Mesothelial cell of epicardium (in vitro differentiated cells): ENCODE measurements around the gene TMEM179. TPM values are rescaled to one million over a fixed set of nuclear protein-coding genes. Genes with fewer than 3 reads are reported as not detected.

Experiments
- DNase-seq, 2 experiments: peaks; one replicate each; pipeline ENCODE4 v3.0.0; 2021; ENCODE audit warnings: low spot score in 2 of 2; ENCODE audit not compliant: unreplicated experiment in 2 of 2
- H3K27ac Mint-ChIP-seq: 2 replicates; pipeline ENCODE4 v1.8.0; 2021; ENCODE audit warnings: mixed read lengths
- H3K27me3 Mint-ChIP-seq: 2 replicates; pipeline ENCODE4 v1.8.0; 2021; ENCODE audit warnings: low read depth, mixed read lengths
- H3K36me3 Mint-ChIP-seq: 2 replicates; pipeline ENCODE4 v1.8.0; 2021; ENCODE audit warnings: mixed read lengths
- H3K4me1 Mint-ChIP-seq: 2 replicates; pipeline ENCODE4 v1.8.0; 2021; ENCODE audit warnings: mixed read lengths
- H3K4me3 Mint-ChIP-seq: 2 replicates; pipeline ENCODE4 v1.8.0; 2021; ENCODE audit warnings: mild to moderate bottlenecking, moderate library complexity, mixed read lengths
- H3K9me3 Mint-ChIP-seq: 2 replicates; pipeline ENCODE4 v1.8.0; 2021; ENCODE audit warnings: mixed read lengths
- CTCF ChIP-seq: fragments of 200-600 bp; sonication (generic); IDR thresholded peaks from one replicate; pipeline ENCODE4 v1.5.0; 2021; ENCODE audit warnings: antibody characterized with exemption; ENCODE audit not compliant: unreplicated experiment
- total RNA-seq: library from RNA; stranded (reverse); gene quantifications from 3 replicates; pipeline ENCODE4 v1.2.1, GENCODE V29; 2021

Gene TMEM179
- total RNA-seq, 1 donor from 2014 or later: 6.0 TPM

DNA sequence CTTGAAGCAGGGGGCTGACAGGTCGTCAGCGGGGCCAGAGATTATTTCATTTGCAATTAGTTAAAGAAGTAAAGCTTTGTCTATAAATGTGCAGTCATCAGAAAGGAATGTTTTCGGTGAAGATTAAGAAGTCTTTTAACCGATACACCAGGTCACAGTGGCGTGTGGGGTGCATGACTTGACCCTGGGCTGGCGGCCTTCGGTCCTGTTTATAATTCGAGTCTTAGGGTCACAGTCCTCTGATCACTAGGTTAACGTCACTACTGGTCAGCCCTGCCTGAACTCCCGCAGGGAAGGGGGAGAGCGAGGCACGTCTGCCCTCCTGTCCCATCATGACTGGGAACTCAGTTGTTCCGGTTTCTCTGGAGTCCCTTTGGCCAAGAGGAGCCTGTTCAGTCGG lies 30.0 kb downstream of the TMEM179 start:
- no peaks in the 10 kb centered on the region for H3K36me3 Mint-ChIP-seq
- no peak for TF ChIP-seq CTCF
- H3K4me3 Mint-ChIP-seq: peak overlapping the region; percentile 37
- peaks cover 52% of the 10 kb centered on the region for H3K4me1 Mint-ChIP-seq
- no peaks in the 10 kb centered on the region for H3K9me3 Mint-ChIP-seq
- DNase-seq: no peak
- H3K27me3 Mint-ChIP-seq: no peaks in the 10 kb centered on the region
- H3K27ac Mint-ChIP-seq: peak overlapping the region; percentile 78

DNA sequence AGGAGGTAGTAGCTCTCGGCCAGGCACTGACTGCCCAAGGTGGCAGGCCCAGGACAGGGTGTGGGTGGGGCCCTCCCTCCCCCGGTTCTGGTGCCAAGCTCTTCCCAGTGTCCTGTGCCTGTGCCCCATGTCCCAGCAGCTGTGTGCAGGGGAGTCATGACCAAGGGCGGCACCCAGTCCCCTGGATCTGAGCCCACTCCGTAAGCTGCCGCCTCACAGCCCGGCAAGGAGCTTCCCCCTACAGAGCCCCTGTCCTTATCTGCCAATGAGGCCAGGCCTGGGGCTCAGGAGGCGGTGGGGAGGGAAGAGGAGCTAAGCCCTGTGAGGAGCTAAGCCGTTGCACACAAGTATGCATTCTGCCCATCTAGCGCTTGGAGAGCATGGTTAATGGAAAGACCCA lies 30.6 kb downstream of the TMEM179 start:
- peak overlapping the region; percentile 78 for H3K27ac Mint-ChIP-seq
- TF ChIP-seq CTCF: no peak
- no peaks in the 10 kb centered on the region for H3K9me3 Mint-ChIP-seq
- peak in 1 of 2 experiments; percentile 71 for DNase-seq
- H3K27me3 Mint-ChIP-seq: peaks cover 3% of the 10 kb centered on the region
- peaks cover 55% of the 10 kb centered on the region for H3K4me1 Mint-ChIP-seq
- H3K36me3 Mint-ChIP-seq: no peaks in the 10 kb centered on the region
- peak overlapping the region; percentile 37 for H3K4me3 Mint-ChIP-seq

- Mint-ChIP-seq H3K36me3 (no peaks in the 10 kb centered on the region), H3K27ac (peak overlapping the region; percentile 27), H3K9me3 (no peaks in the 10 kb centered on the region), H3K4me3 (no peak overlapping the region), H3K4me1 (peaks cover 54% of the 10 kb centered on the region), H3K27me3 (peaks cover 3% of the 10 kb centered on the region)
- no peak for DNase-seq
- TF ChIP-seq CTCF: no peak
Measured at GRCh38 chr14:104572668-104573067, 31.9 kb downstream of the TMEM179 start.

DNA sequence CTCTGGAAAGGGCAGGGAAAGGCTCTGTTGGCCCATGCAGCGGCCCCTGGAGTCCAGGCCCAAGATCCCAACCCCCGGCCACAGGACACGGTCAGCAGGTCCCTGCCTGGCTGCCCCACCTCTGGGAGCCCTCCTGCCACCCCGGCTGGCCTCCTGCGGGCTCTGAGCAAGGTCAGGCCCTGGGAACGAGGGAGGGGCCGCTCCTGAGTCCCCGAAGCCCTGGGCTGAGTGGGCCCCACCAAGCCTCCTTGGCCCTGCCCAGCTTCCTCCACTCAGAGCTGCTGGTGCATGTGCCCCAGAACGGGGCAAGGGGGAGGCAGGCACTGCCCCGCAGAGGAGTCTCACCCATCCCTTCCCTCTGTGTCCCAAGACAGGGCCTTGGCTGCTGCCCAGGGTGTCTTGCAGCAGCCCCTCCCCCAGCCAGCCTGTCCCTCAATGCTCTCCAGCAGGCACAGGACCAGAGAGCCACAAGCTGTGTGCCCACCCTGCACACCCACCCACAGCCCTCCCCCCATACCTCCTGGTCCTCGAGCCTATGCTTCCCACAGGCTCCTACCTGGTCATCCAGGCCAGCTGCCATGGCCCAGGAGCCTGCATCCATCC lies 32.4 kb downstream of the TMEM179 start:
- peaks cover 3% of the 10 kb centered on the region for H3K27me3 Mint-ChIP-seq
- no peak for TF ChIP-seq CTCF
- no peak overlapping the region for H3K4me3 Mint-ChIP-seq
- no peak for DNase-seq
- peak overlapping the region; percentile 27 for H3K27ac Mint-ChIP-seq
- no peaks in the 10 kb centered on the region for H3K9me3 Mint-ChIP-seq
- peaks cover 55% of the 10 kb centered on the region for H3K4me1 Mint-ChIP-seq
- H3K36me3 Mint-ChIP-seq: no peaks in the 10 kb centered on the region

- peaks cover 7% of the 10 kb centered on the region for H3K27me3 Mint-ChIP-seq
- H3K36me3 Mint-ChIP-seq: no peaks in the 10 kb centered on the region
- H3K9me3 Mint-ChIP-seq: no peaks in the 10 kb centered on the region
- peak overlapping the region; percentile 73 for H3K27ac Mint-ChIP-seq
- H3K4me1 Mint-ChIP-seq: peaks cover 58% of the 10 kb centered on the region
- no peak overlapping the region for H3K4me3 Mint-ChIP-seq
- no peak for DNase-seq
- no peak for TF ChIP-seq CTCF
Measured at GRCh38 chr14:104571246-104571645, 33.3 kb downstream of the TMEM179 start.

DNA sequence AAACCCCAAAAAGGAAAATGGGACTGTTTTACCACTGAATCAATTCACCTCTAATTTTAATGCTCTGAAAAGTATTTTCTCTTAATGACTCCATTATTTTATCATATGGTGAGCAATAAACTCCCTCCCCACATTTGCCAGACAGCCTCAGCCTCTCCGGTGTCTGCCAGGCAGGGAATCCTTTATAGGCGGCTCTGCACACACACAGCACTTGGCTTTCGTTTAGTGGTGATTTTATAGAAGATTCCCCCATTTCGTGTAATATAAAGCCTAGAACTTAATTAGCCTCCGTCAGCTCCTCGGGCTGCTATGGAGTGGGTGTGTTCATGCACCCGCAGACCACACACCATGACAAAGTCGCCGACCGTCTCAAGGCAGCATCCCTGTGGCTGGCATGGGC lies 35.1 kb downstream of the TMEM179 start:
- DNase-seq: no peak
- Mint-ChIP-seq H3K36me3 (no peaks in the 10 kb centered on the region), H3K27me3 (peaks cover 19% of the 10 kb centered on the region), H3K4me1 (peaks cover 52% of the 10 kb centered on the region), H3K9me3 (no peaks in the 10 kb centered on the region), H3K4me3 (no peak overlapping the region), H3K27ac (peak overlapping the region; percentile 60)
- TF ChIP-seq CTCF: no peak
